GM23248 (cell line): ENCODE results near the gene PIEZO1.

Experiments used
- EZH2 ChIP-seq: fragments of 200-600 bp; sonication (generic); IDR thresholded peaks from 2 replicates; pipeline ENCODE4 v1.6.1; 2018; ENCODE audit warnings: antibody characterized with exemption, mild to moderate bottlenecking; ENCODE audit not compliant: insufficient read depth, poor library complexity, severe bottlenecking
- EZH2phosphoT487 ChIP-seq: fragments of 200-600 bp; sonication (generic); IDR thresholded peaks from 2 replicates; pipeline ENCODE4 v1.6.1; 2018; ENCODE audit warnings: antibody characterized with exemption, moderate library complexity, mild to moderate bottlenecking, low read depth; ENCODE audit not compliant: insufficient read depth

DNA sequence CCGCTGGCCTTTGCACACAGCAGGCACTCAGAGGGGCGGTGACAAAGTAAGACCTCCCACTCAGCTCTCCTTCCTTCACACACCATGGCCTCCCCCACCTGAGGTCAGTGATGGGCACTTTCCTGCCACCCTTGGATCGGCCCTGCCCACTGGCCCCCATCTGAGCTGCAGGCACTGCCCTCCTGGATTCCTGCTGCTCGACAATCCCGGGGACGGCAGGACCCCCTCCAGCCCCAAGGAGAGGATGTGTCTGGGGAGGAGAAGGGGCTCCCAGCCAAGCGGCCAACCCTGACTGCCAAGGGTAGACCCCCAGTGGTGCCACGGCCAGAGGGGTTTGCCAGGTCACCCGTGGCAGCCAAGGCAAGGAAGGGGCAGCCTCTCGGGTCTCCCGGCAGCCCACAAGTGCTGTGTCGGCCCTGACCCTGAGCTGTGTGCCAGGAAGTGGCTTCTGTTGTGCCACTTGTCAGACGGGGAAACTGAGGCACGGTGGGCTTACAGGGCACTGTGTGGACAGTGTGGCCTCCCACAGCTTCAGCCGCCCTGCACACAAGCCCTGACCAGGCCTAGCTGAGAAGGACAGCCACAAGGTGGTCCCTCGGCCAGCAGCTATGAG lies 22.7 kb downstream of the PIEZO1 start:
- TF ChIP-seq EZH2phosphoT487, result no peak
- no peak for TF ChIP-seq EZH2
